Breast epithelium (tissue), 4 donors: ENCODE data around the gene TMED6. TPM values are rescaled to one million over a fixed set of nuclear protein-coding genes. Genes with fewer than 3 reads are reported as not detected.
A peak's percentile ranks its signal among the peaks of the same experiment; 100 is the strongest.

Experiments used
- DNase-seq, 2 donors: peaks; one replicate each; pipeline ENCODE4 v3.0.0-alpha.2; 2019; ENCODE audit warnings: low spot score in 2 of 2
- H3K27ac ChIP-seq, 2 donors: fragments of 200-600 bp; sonication (generic) in 1 of 2; one replicate each; pipeline ENCODE4 v1.5.1; 2016 to 2019; ENCODE audit warnings: mild to moderate bottlenecking in 1 of 2
- H3K27me3 ChIP-seq, 2 donors: fragments of 200-600 bp; sonication (generic) in 1 of 2; one replicate each; pipeline versions ENCODE4 v1.5.1 to v1.6.0; 2017 to 2019; ENCODE audit warnings: control low read depth in 1 of 2, mild to moderate bottlenecking in 1 of 2
- H3K36me3 ChIP-seq: fragments of 200-600 bp; one replicate; pipeline ENCODE4 v1.5.1; 2019
- H3K4me1 ChIP-seq, 2 donors: fragments of 200-600 bp; sonication (generic); one replicate each; pipeline ENCODE4 v1.5.1; 2016 to 2019; ENCODE audit warnings: control low read depth in 1 of 2
- H3K4me3 ChIP-seq, 3 donors: fragments of 200-600 bp; sonication (generic); 1 replicate in 2 of 3; 2 replicates in 1 of 3; pipeline ENCODE4 v1.5.1; 2016 to 2019; ENCODE audit warnings: mild to moderate bottlenecking in 3 of 3, moderate library complexity in 2 of 3
- H3K9me3 ChIP-seq, 2 donors: fragments of 200-600 bp; sonication (generic) in 1 of 2; one replicate each; pipeline ENCODE4 v1.5.1; 2016 to 2019; ENCODE audit warnings: control low read depth in 1 of 2
- POLR2A ChIP-seq: fragments of 450-650 bp; IDR thresholded peaks from one replicate; pipeline ENCODE4 v1.6.1; 2016; ENCODE audit warnings: antibody characterized with exemption, mild to moderate bottlenecking, moderate library complexity
- POLR2AphosphoS5 ChIP-seq, 3 donors: sonication (generic); formaldehyde crosslinking; IDR thresholded peaks; one replicate each; pipeline ENCODE4 v1.6.1; 2017; ENCODE audit warnings: antibody characterized with exemption in 3 of 3
- intact Hi-C: fragments of 100-400 bp; cut with DNase I; formaldehyde crosslinking; loops from one replicate; pipeline ENCODE4 v1.15.1; 2023; ENCODE audit warnings: low total_unique reads
- total RNA-seq, 3 donors: library from RNA; depleted of rRNA; stranded (reverse); fragments of >200 nt; gene quantifications; one replicate each; pipeline ENCODE4 v1.1.0, GENCODE V29; 2016
- TF ChIP-seq, protein P1 (sequence below), 3 donors: fragments of 450-650 bp; IDR thresholded peaks; one replicate each; pipeline ENCODE4 v1.5.1; 2016 to 2017; ENCODE audit warnings: antibody characterized with exemption in 3 of 3, mild to moderate bottlenecking in 3 of 3, moderate library complexity in 3 of 3

The TMED6 gene
- total RNA-seq, 3 donors from 2014 or later = 0.32 to 1.3 TPM; not detected in 1

GRCh38 chr16:69395859-69396186 lies 44.2 kb upstream of the TMED6 start:
- no peaks in the 10 kb centered on the region for H3K9me3 ChIP-seq
- H3K27ac ChIP-seq = peak overlapping the region; percentile 78 to 89
- TF ChIP-seq POLR2A (no peak), POLR2AphosphoS5 (IDR thresholded peaks at IDR 0.05) (no peak)
- TF ChIP-seq, protein P1, sequence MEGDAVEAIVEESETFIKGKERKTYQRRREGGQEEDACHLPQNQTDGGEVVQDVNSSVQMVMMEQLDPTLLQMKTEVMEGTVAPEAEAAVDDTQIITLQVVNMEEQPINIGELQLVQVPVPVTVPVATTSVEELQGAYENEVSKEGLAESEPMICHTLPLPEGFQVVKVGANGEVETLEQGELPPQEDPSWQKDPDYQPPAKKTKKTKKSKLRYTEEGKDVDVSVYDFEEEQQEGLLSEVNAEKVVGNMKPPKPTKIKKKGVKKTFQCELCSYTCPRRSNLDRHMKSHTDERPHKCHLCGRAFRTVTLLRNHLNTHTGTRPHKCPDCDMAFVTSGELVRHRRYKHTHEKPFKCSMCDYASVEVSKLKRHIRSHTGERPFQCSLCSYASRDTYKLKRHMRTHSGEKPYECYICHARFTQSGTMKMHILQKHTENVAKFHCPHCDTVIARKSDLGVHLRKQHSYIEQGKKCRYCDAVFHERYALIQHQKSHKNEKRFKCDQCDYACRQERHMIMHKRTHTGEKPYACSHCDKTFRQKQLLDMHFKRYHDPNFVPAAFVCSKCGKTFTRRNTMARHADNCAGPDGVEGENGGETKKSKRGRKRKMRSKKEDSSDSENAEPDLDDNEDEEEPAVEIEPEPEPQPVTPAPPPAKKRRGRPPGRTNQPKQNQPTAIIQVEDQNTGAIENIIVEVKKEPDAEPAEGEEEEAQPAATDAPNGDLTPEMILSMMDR (IDR thresholded peaks at IDR 0.05) = no peak
- no peaks in the 10 kb centered on the region for H3K27me3 ChIP-seq
- no peaks in the 10 kb centered on the region for H3K36me3 ChIP-seq
- H3K4me3 ChIP-seq = no peak overlapping the region
- intact Hi-C loops = no loop called here
- H3K4me1 ChIP-seq = peaks cover 0 to 11% of the 10 kb centered on the region in 2 donors
- no peak for DNase-seq

DNA sequence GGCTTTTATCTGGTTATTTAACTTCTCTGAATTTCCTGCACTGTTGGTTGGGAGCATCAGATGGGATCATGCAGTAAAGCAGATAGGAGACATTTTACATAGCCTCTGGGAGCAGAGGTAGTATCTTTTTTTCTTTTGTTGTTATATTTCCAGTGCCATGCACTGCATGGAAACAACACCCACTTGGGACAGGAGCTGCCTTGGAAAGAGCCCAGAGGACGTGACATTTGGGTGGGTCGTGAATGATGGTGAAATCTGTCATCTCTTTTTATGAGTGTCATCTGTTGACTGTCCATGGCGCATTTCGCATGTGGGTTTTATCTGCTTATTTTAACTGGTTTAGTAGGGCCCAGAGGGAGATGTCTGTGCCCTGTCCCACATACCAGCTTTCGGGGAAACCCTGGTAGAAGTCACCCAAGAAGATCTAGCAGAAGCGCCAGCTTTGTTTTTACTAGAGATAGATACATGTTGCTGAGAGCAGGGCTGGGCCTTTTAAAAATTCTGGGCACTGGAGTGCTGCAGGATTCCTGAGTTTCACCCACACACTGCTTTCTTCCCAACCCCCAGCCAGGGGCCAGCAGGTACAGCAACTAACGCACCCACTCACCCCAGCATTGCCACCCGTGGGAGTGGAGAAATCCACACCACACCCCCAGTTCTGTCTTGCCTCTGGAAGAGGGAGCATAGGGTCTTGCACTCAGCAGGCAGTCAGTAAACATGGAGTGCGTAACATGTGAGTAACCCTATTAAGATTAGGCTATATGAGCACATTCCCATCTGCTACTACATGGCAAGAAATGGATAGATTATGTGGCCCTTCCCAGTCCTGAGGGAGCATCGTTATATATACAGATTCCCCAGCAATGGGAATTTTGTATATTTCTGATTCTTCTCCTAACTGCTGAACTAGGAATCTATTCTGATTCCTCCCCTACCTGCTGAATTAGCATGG lies 42.6 kb upstream of the TMED6 start:
- TF ChIP-seq POLR2A = no peak
- TF ChIP-seq POLR2AphosphoS5 (IDR thresholded peaks at IDR 0.05) = no peak
- TF ChIP-seq, protein P1 (IDR thresholded peaks at IDR 0.05) = no peak
- peak overlapping the region in 1 of 2 donors; percentile 8 for H3K27ac ChIP-seq
- H3K9me3 ChIP-seq = no peaks in the 10 kb centered on the region
- intact Hi-C loops = no loop called here
- peak in 1 of 2 donors; percentile 17 for DNase-seq
- no peaks in the 10 kb centered on the region for H3K27me3 ChIP-seq
- no peaks in the 10 kb centered on the region for H3K36me3 ChIP-seq
- H3K4me1 ChIP-seq = peaks cover 0 to 11% of the 10 kb centered on the region in 2 donors
- no peak overlapping the region for H3K4me3 ChIP-seq

DNA sequence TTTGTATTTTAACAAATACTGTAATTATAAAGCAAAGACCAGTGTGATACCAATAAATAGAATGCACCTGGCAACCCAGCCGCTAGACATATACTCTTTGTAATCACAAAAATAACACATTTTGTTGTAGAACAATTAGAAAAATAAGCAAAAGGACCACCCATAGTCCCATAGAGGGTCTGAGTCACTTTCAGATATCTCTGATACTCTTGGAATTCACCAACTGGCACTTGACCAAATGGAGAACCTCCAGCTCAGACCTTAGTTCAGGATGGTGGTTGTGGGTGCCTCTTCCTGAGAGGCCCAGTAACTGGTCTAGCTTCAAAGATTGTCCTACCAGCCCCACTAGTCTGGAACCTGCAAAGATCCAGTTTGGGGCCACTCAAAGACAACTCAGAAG lies 35.0 kb upstream of the TMED6 start:
- H3K4me1 ChIP-seq = peaks cover 0 to 6% of the 10 kb centered on the region in 2 donors
- intact Hi-C loops = no loop called here
- peak in 1 of 2 donors; percentile 16 for DNase-seq
- no peak overlapping the region for H3K27ac ChIP-seq
- no peak for TF ChIP-seq POLR2AphosphoS5 (IDR thresholded peaks at IDR 0.05)
- TF ChIP-seq POLR2A = no peak
- TF ChIP-seq, protein P1 (IDR thresholded peaks at IDR 0.05) = no peak
- no peaks in the 10 kb centered on the region for H3K36me3 ChIP-seq
- no peaks in the 10 kb centered on the region for H3K9me3 ChIP-seq
- H3K4me3 ChIP-seq = peak overlapping the region in 1 of 3 donors; percentile 76
- H3K27me3 ChIP-seq = no peaks in the 10 kb centered on the region

- H3K27me3 ChIP-seq = no peaks in the 10 kb centered on the region
- H3K4me3 ChIP-seq = peak overlapping the region; percentile 76 to 85 (median 80)
- TF ChIP-seq POLR2A (no peak), POLR2AphosphoS5 (IDR thresholded peaks at IDR 0.05) (no peak)
- TF ChIP-seq, protein P1 (IDR thresholded peaks at IDR 0.05) = no peak
- H3K27ac ChIP-seq = peak overlapping the region; percentile 93 to 97
- H3K36me3 ChIP-seq = no peaks in the 10 kb centered on the region
- intact Hi-C loops = no loop called here
- H3K4me1 ChIP-seq = peaks cover 0 to 6% of the 10 kb centered on the region in 2 donors
- H3K9me3 ChIP-seq = no peaks in the 10 kb centered on the region
- no peak for DNase-seq
Observed at GRCh38 chr16:69384974-69385373, 33.4 kb upstream of the TMED6 start.

DNA sequence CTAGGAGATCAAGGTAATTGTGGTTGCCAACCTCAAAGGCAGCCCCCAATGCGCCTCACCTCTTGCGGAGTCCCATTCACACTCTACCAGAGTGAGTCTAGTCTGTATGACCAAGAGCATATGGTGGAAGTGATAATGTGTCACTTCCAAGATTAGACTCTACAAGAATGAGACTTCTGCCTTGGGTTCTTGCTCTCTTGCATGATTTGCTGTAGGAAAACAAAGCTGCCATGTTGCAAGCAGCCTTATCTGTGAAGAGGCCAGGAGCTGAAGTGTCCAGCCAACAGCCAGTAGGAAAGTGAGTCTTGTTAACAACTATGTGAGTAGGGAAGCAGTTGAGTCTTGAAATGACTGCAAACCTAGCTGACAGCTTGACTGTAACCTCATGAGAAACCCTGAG lies 30.8 kb upstream of the TMED6 start:
- Histone ChIP-seq H3K36me3 (no peaks in the 10 kb centered on the region), H3K4me3 (no peak overlapping the region), H3K27ac (no peak overlapping the region), H3K9me3 (no peaks in the 10 kb centered on the region), H3K4me1 (peaks cover 0 to 6% of the 10 kb centered on the region in 2 donors), H3K27me3 (no peaks in the 10 kb centered on the region)
- peak in 1 of 2 donors; percentile 7 for DNase-seq
- intact Hi-C loops = no loop called here
- TF ChIP-seq POLR2A (no peak), POLR2AphosphoS5 (IDR thresholded peaks at IDR 0.05) (no peak)
- TF ChIP-seq, protein P1 (IDR thresholded peaks at IDR 0.05) = no peak
